Nephron (organoid): ENCODE data around the gene COA5.

ENCODE experiments used
- H3K27ac Mint-ChIP-seq, 3 experiments: 2 replicates each; pipeline ENCODE4 v1.8.0; 2020; ENCODE audit warnings: mixed read lengths in 3 of 3, mild to moderate bottlenecking in 2 of 3, moderate library complexity in 1 of 3
- H3K27me3 Mint-ChIP-seq: 2 replicates; pipeline ENCODE4 v1.8.0; 2021; ENCODE audit warnings: low read depth, mild to moderate bottlenecking, moderate library complexity, mixed read lengths
- H3K36me3 Mint-ChIP-seq: 2 replicates; pipeline ENCODE4 v1.8.0; 2020; ENCODE audit warnings: low read depth, mixed read lengths
- H3K4me1 Mint-ChIP-seq: 2 replicates; pipeline ENCODE4 v1.8.0; 2020; ENCODE audit warnings: mixed read lengths
- H3K4me3 Mint-ChIP-seq, 3 experiments: 2 replicates each; pipeline ENCODE4 v1.8.0; 2020; ENCODE audit warnings: mild to moderate bottlenecking in 3 of 3, mixed read lengths in 3 of 3, moderate library complexity in 2 of 3
- H3K9me3 Mint-ChIP-seq: 2 replicates; pipeline ENCODE4 v1.8.0; 2020; ENCODE audit warnings: mixed read lengths
- TF ChIP-seq, protein P1 (sequence below), 3 experiments: fragments of 200-600 bp; sonication (generic); IDR thresholded peaks; one replicate each; pipeline ENCODE4 v1.5.0; 2021; ENCODE audit warnings: antibody characterized with exemption in 3 of 3; ENCODE audit not compliant: unreplicated experiment in 3 of 3

COA5 gene

DNA sequence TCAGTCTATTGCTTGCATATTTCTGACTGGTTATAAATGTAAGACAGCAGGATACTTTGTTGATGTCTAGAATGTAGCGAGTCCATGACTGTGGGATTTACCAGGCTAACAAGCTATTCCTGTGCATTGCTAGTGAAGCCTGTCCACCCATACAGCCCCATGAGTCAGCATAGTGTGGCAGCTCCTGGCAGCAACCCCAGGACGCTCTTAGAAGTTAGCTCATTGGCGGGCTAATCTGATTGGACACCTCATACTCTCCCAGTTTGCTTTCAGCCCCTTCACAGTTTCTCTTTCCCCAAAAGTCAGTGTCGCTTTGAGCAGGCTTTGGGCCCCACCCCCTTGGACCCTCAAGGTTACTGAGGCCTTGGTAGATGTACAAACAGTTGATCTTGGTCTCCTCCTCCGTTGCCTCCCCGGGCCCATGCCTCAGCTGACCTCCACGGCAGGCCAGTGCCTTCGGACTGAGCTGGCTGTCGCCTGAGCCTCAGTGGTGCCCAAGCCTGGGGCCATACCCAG, 48.0 kb downstream of the COA5 start:
- Mint-ChIP-seq H3K9me3 (no peaks in the 10 kb centered on the region), H3K4me1 (no peaks in the 10 kb centered on the region), H3K27ac (no peak overlapping the region), H3K27me3 (no peaks in the 10 kb centered on the region), H3K36me3 (peaks cover 35% of the 10 kb centered on the region), H3K4me3 (no peak overlapping the region)
- TF ChIP-seq, protein P1, sequence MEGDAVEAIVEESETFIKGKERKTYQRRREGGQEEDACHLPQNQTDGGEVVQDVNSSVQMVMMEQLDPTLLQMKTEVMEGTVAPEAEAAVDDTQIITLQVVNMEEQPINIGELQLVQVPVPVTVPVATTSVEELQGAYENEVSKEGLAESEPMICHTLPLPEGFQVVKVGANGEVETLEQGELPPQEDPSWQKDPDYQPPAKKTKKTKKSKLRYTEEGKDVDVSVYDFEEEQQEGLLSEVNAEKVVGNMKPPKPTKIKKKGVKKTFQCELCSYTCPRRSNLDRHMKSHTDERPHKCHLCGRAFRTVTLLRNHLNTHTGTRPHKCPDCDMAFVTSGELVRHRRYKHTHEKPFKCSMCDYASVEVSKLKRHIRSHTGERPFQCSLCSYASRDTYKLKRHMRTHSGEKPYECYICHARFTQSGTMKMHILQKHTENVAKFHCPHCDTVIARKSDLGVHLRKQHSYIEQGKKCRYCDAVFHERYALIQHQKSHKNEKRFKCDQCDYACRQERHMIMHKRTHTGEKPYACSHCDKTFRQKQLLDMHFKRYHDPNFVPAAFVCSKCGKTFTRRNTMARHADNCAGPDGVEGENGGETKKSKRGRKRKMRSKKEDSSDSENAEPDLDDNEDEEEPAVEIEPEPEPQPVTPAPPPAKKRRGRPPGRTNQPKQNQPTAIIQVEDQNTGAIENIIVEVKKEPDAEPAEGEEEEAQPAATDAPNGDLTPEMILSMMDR (IDR thresholded peaks at IDR 0.05; ENCODE audit: unreplicated experiment in 3 of 3): no peak

DNA sequence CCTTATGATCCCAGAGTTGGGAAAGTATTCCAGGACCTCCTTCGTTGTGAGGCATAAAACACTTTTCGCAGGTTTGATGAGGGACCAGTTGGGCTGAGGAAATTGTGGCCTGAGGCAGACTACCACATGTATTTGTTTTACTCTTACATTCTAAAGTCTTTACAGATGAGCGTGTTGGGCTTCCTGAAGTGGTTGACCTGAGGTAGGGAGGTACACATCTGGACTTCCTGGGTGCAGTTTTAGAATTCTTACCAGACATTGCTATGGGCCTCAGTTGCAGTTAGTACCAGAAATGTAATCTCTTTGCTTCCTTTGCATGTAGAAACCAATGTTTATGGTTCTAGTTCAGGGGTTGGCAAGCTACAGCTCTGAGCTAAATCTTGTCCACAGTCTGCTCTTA, 48.7 kb downstream of the COA5 start:
- H3K9me3 Mint-ChIP-seq: no peaks in the 10 kb centered on the region
- peaks cover 36% of the 10 kb centered on the region for H3K36me3 Mint-ChIP-seq
- no peak overlapping the region for H3K4me3 Mint-ChIP-seq
- no peaks in the 10 kb centered on the region for H3K27me3 Mint-ChIP-seq
- TF ChIP-seq, protein P1 (IDR thresholded peaks at IDR 0.05; ENCODE audit: unreplicated experiment in 3 of 3): no peak
- H3K27ac Mint-ChIP-seq: no peak overlapping the region
- H3K4me1 Mint-ChIP-seq: no peaks in the 10 kb centered on the region

DNA sequence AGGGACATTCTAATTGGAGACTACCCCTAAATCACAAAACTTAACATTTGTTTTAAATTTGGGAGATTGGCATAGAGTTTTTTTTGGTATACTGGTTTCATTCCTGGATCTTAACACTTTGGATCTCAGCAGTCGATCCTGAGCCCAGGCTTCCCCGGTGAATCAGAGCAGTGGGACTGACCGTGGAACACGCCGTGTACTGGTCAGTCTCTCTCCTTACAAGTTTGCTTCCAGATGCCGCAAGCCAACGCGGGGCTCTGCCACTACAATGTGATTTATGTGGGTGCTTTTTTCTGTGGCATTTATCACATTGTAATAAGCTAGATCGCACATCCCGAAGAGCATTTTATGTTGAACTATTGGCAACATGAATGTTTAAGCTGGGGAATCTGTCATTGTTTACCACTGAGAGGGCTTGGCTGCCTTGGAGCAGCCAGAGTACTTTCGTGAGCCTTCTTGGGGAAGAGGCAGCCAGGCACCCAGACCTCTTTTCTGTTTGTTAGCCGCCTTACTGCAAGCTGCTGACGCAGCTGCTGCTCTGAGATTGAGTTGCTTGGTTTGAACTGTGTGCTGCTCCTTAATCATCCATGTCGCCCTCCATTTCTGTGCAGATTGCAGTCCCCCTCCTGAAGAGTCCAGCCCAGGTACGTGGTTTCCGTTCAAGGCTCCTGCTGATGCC, 49.3 kb downstream of the COA5 start:
- Mint-ChIP-seq H3K4me3 (no peak overlapping the region), H3K4me1 (no peaks in the 10 kb centered on the region), H3K36me3 (peaks cover 36% of the 10 kb centered on the region), H3K27me3 (no peaks in the 10 kb centered on the region), H3K9me3 (no peaks in the 10 kb centered on the region), H3K27ac (no peak overlapping the region)
- TF ChIP-seq, protein P1 (IDR thresholded peaks at IDR 0.05; ENCODE audit: unreplicated experiment in 3 of 3): no peak

DNA sequence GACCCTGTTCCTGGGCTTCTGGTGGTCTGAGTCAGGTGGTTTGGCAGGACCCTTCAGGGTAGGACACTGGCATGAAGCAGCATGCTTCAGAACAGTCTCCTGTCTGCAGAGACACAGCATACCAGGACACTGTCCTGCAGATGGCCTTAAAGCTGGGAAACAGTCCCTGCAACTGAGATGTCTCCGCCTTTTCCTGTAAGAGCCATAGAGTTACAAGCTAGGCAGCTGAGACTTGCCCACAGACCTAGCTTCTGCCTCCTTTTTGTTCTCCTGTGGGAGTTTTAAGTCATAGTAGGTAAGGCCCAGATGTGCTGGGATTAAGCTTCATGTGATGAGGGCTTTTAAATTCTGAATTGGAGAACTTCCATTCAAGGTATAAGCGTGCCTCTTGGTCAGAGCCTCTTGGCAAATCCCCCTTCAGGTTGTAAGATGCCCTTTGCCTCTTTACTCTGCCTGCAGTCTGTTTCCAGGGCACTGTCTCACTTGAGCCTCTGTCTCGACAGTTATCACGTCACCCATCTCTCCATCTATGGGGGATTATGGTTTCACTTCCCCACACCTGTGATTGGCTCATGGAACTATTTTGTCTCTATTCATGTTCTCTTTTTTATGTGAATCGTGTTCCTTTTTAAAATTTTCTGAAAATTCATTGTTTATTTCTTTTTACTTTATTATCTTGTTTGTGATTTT, 51.8 kb downstream of the COA5 start:
- Mint-ChIP-seq H3K27me3 (no peaks in the 10 kb centered on the region), H3K9me3 (no peaks in the 10 kb centered on the region), H3K4me3 (no peak overlapping the region), H3K27ac (no peak overlapping the region), H3K4me1 (no peaks in the 10 kb centered on the region), H3K36me3 (peaks cover 46% of the 10 kb centered on the region)
- TF ChIP-seq, protein P1 (IDR thresholded peaks at IDR 0.05; ENCODE audit: unreplicated experiment in 3 of 3): no peak

DNA sequence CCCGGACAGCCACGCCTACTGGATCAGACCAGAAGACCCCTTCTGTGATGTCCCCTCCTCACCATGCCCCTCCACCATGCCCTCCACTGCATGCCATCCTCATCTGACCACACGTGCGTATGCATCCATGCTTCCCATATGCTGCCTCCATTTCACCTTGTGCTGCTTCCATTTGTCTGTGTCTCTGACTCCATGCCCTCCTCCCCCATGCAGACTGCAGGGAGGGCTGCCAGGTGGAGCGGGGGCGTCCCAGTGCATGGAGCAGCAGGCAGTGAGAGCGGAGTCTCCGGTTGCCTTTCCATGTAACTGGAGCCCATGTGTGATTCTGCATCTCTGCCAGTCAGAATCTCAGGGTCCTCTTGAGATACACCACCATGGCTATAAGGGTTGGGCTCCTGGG, 52.6 kb downstream of the COA5 start:
- TF ChIP-seq, protein P1 (IDR thresholded peaks at IDR 0.05; ENCODE audit: unreplicated experiment in 3 of 3): no peak
- no peak overlapping the region for H3K27ac Mint-ChIP-seq
- H3K4me1 Mint-ChIP-seq: no peaks in the 10 kb centered on the region
- H3K36me3 Mint-ChIP-seq: peaks cover 49% of the 10 kb centered on the region
- no peaks in the 10 kb centered on the region for H3K27me3 Mint-ChIP-seq
- no peak overlapping the region for H3K4me3 Mint-ChIP-seq
- no peaks in the 10 kb centered on the region for H3K9me3 Mint-ChIP-seq
